Activated T-cell treated with anti-CD3 and anti-CD28 coated beads, Interleukin-2, amount 50 U/mL, for 72 hours (primary cell): ENCODE measurements around the gene IZUMO1. TPM values are rescaled to one million over a fixed set of nuclear protein-coding genes. Genes with fewer than 3 reads are reported as not detected.

ENCODE experiments used
- ATAC-seq, 2 donors: fragments of 150-1000 bp; cut with Tn5 transposase; replicated peaks in 1 of 2; 2 replicates each; pipeline ENCODE4 v1.10.0; 2021; ENCODE audit warnings: moderate library complexity in 2 of 2, mild to moderate bottlenecking in 1 of 2
- DNase-seq, 2 donors: peaks; one replicate each; pipeline ENCODE4 v3.0.0; 2021 to 2022; ENCODE audit warnings: mixed read lengths in 1 of 2
- H3K27ac Mint-ChIP-seq: one replicate; pipeline ENCODE4 v1.8.0; 2022; ENCODE audit warnings: mild to moderate bottlenecking, moderate library complexity, mixed read lengths
- H3K27me3 Mint-ChIP-seq: one replicate; pipeline ENCODE4 v1.8.0; 2022; ENCODE audit warnings: low read depth, mixed read lengths
- H3K36me3 Mint-ChIP-seq, 2 donors: one replicate each; pipeline ENCODE4 v1.8.0; 2022; ENCODE audit warnings: mixed read lengths in 2 of 2, mild to moderate bottlenecking in 1 of 2; ENCODE audit not compliant: insufficient read depth in 2 of 2
- H3K4me1 Mint-ChIP-seq: one replicate; pipeline ENCODE4 v1.8.0; 2022; ENCODE audit warnings: low read depth, mixed read lengths
- H3K4me3 Mint-ChIP-seq, 2 donors: one replicate each; pipeline ENCODE4 v1.8.0; 2022; ENCODE audit warnings: mild to moderate bottlenecking in 2 of 2, mixed read lengths in 2 of 2, moderate library complexity in 2 of 2
- H3K9me3 Mint-ChIP-seq, 2 donors: one replicate each; pipeline ENCODE4 v1.8.0; 2022; ENCODE audit warnings: mixed read lengths in 2 of 2
- total RNA-seq, 2 donors: library from RNA; stranded (reverse); gene quantifications; one replicate each; pipeline ENCODE4 v1.2.3, GENCODE V29; 2022

IZUMO1 gene
- total RNA-seq, 2 donors from 2014 or later: 0.14 to 0.32 TPM

DNA sequence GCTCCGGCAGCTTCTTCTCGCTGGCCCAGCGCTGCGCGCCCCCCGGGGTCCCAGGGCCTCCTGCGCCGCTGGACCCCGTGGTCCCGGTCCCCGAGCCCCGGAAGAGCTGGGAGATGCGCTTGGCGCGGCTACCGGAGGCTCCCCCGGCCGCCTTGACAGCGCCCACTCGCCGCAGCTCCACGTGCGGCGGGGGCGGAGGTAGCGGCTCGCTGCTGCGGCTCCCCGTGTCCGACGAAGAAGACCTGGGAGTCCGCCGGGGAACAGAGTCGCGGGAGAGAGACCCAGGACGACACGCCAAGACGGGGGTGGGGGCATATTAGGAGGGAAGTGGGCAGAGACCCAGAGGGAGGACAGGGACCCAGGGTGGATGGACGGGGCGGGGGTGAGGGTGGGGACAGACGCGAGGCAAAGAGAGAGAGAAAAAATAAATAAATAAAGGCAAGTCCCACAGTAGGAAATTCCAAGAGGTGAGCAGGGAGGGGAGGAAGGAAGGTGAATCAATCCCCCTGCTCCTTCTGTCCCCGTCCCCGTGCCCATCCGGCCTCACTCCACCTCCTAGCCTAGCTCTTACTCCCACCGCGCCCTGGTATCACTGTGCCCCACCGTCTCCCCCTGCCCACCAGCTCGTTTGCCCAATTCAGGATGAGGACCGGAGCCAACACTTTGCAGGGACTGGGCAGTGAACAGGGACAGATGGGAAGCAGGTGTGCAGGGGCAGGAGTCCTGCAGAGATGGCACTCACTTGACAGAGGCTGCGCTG is 7.1 kb downstream of the IZUMO1 start:
- ATAC-seq: peak in 1 of 2 donors; percentile 1
- DNase-seq: no peak
- H3K9me3 Mint-ChIP-seq: no peaks in the 10 kb centered on the region
- no peaks in the 10 kb centered on the region for H3K27me3 Mint-ChIP-seq
- peak overlapping the region; percentile 32 to 54 for H3K4me3 Mint-ChIP-seq
- no peak overlapping the region for H3K27ac Mint-ChIP-seq
- H3K4me1 Mint-ChIP-seq: peaks cover 11% of the 10 kb centered on the region
- no peaks in the 10 kb centered on the region for H3K36me3 Mint-ChIP-seq

DNA sequence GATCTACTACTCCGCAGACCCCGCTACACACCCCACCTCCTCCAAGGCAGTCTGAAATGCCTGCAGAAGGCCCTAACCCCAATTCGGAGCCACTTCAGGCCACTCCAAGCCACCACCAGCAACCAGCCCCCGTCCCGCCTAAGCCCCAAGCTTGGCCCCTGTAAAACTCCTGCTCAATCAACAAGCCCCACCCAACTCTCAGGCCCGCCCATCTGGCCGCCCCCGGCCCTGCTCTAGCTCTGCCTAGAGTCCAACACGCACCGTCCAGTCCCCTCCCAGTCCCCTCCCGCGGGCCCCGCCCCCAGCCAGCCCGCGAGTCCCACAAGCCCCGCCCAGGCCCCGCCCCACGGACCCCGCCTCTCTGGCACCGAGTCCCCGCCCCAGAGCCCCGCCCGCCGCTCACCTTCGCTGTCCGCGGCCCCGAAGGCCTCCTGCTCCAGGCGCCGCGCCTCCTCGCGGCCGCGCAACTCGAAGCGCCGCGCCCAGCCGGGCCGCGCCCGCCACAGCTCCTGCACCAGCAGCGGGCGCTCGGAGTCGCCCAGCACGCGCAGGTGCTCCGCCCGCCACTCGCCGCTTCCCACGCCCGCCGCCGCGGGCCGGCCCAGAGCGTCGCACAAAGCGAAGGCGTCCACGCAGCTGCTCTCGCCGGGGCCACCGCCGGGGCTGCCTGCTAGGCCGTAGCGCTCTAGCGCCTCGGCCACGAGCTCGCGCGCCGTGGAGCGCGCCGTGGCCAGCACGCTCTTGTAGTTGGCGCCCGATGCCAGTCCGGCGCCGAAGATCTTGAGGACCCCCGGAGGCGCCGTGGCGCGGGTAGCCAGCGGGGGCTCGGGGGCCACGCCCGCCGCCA is 7.9 kb downstream of the IZUMO1 start:
- no peaks in the 10 kb centered on the region for H3K9me3 Mint-ChIP-seq
- H3K27me3 Mint-ChIP-seq: no peaks in the 10 kb centered on the region
- DNase-seq (peak; percentile 94 to 95), ATAC-seq (peak; percentile 95)
- no peaks in the 10 kb centered on the region for H3K36me3 Mint-ChIP-seq
- no peak overlapping the region for H3K27ac Mint-ChIP-seq
- H3K4me1 Mint-ChIP-seq: peaks cover 11% of the 10 kb centered on the region
- H3K4me3 Mint-ChIP-seq: peak overlapping the region; percentile 71 to 85

DNA sequence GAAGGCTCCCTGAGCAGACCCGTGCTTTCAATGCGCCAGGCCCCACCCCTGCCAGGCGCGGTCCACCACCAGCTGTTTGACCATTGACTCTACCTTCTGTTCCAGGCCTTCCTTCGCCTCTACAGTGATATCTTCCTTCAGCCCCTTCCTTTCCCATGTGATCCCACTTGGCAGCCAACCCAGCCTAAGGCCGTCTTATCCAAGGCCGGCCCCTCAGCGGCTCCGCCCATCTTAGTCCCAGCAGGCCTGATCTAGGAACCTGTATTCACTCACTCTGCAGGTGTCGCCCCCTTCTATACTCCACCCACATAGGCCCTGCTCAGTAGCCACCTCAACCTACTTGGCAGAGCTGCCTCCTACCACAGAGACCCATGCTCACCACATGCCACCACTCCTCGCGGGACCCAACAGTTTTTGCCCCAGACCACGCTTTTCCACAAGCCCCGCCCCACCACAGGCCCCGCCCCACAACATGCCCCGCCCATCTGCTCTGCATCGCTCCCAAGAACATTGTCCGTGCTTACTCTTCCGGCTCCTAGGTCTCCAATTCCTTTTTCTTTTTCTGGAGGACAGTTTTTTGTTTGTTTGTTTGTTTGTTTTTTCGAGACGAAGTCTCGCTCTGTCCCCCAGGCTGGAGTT is 9.2 kb downstream of the IZUMO1 start:
- H3K36me3 Mint-ChIP-seq: no peaks in the 10 kb centered on the region
- no peaks in the 10 kb centered on the region for H3K9me3 Mint-ChIP-seq
- ATAC-seq: no peak

DNA sequence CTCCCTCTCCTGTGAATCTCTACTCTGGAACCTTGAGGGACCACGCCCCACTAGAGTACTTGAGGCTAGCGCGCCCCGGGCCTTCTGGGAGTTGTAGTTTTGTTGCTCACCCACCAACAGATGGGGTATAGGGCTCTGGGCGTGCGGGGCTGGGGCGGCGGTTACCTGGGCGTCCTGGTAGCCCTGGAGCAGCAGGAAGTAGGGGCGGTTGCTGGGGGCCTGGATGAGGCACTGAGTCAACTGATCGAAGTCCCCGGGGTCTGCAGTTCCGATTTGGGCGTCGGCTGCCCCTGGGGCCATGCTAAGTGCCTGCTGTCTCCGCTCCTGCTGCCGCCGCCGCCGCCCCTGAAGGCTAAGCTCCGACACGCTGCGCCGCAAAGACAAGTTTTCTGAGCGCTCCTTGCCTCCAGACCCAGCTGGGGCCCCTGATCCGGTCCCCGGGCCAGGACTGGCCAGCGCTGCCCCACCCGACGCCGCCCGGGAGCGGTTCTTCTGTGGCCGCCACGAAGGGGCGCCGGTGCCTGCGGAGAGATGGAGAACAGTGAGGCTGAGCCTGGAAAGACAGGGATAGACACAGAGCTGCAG is 11.6 kb downstream of the IZUMO1 start:
- no peak overlapping the region for H3K4me3 Mint-ChIP-seq
- H3K27me3 Mint-ChIP-seq: no peaks in the 10 kb centered on the region
- H3K36me3 Mint-ChIP-seq: no peaks in the 10 kb centered on the region
- H3K27ac Mint-ChIP-seq: no peak overlapping the region
- no peak for ATAC-seq
- H3K9me3 Mint-ChIP-seq: peaks cover 0 to 2% of the 10 kb centered on the region in 2 donors
- DNase-seq: no peak
- peaks cover 6% of the 10 kb centered on the region for H3K4me1 Mint-ChIP-seq

More for the DNA sequence above, 9.2 kb downstream of the IZUMO1 start:
- H3K27ac Mint-ChIP-seq: no peak overlapping the region
- no peak overlapping the region for H3K4me3 Mint-ChIP-seq
- DNase-seq: no peak
- peaks cover 11% of the 10 kb centered on the region for H3K4me1 Mint-ChIP-seq
- H3K27me3 Mint-ChIP-seq: no peaks in the 10 kb centered on the region

DNA sequence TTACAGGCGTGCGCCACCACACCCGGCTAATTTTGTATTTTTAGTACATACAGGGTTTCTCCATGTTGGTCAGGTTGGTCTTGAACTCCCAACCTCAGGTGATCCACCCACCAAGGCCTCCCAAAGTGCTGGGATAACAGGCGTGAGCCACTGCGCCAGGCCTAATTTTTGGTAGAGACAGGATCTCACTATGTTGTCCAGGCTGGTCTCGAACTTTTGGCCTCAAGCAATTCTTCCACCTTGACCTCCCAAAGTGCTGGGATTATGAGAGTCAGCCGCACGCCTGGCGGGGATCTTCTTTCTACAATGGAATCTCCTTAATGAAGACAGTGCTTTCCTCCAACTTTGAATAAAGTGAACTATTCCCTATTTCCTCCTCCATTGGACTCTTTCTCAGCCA is 12.1 kb downstream of the IZUMO1 start:
- H3K27me3 Mint-ChIP-seq: no peaks in the 10 kb centered on the region
- peaks cover 0 to 2% of the 10 kb centered on the region in 2 donors for H3K9me3 Mint-ChIP-seq
- no peak overlapping the region for H3K27ac Mint-ChIP-seq
- H3K4me1 Mint-ChIP-seq: peaks cover 6% of the 10 kb centered on the region
- H3K36me3 Mint-ChIP-seq: no peaks in the 10 kb centered on the region
- DNase-seq: no peak
- H3K4me3 Mint-ChIP-seq: no peak overlapping the region
- ATAC-seq: no peak

DNA sequence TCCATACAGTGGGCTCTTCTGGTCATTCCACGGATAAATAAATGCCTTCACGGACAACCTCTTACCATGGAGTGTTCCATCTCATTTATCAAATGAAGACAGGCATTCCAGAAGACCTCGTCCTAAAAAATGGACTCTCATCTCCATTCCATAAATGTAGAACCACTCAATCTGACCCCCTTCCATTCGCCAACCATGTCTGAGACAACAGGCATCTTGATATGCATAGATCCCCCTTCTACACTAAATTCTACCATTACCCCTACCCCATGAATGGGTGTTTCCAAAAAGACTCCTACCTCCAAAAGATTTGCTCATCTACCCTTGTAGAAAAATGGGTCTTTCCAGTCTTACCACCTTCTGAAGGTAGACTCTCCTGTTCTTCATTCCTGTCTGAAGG is 15.3 kb downstream of the IZUMO1 start:
- Mint-ChIP-seq H3K27me3 (no peaks in the 10 kb centered on the region), H3K27ac (no peak overlapping the region), H3K4me3 (no peak overlapping the region), H3K36me3 (peaks cover 6 to 8% of the 10 kb centered on the region in 2 donors), H3K9me3 (peaks cover 3 to 5% of the 10 kb centered on the region in 2 donors), H3K4me1 (peaks cover 7% of the 10 kb centered on the region)
- no peak for DNase-seq
- no peak for ATAC-seq

DNA sequence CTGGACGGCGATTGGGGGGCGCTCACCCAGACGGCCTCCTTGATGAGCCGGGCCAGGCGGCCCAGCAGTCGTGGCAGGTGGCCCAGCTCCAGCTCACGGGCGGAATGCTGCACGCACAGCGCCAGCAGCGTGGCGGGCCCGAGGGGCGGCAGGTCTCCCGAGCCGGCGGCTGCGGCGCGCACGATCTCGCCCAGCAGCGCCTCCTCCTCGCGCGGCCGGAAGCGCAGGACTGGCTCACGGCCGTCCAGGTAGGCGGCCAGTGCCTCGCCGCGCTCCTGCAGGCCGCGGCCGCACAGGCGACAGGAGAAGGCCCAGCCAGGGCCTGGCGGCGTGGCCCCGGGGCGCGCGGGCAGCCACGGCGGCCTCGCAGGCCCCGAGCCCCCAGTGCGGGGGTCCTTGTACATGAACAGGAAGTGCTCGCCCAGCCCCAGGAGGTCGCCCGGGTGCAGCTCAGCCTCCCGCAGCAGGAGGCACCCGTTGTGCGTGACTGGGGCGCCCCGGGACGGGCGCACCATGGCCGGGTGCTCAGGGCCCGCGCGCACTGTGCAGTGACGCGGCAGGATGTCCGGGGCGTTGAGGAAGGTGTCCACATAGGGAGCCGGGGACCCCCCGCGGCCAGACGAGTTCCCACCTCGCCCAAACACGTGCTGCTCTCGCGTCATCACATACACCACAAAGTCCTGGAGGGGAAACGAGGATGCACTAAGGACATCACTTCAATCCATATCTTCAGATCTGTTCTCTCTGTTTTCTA is 17.6 kb downstream of the IZUMO1 start:
- ATAC-seq (no peak), DNase-seq (no peak)
- Mint-ChIP-seq H3K27ac (no peak overlapping the region), H3K36me3 (peaks cover 15 to 20% of the 10 kb centered on the region in 2 donors), H3K4me3 (no peak overlapping the region), H3K27me3 (no peaks in the 10 kb centered on the region), H3K9me3 (peaks cover 9 to 11% of the 10 kb centered on the region in 2 donors), H3K4me1 (peaks cover 26% of the 10 kb centered on the region)

DNA sequence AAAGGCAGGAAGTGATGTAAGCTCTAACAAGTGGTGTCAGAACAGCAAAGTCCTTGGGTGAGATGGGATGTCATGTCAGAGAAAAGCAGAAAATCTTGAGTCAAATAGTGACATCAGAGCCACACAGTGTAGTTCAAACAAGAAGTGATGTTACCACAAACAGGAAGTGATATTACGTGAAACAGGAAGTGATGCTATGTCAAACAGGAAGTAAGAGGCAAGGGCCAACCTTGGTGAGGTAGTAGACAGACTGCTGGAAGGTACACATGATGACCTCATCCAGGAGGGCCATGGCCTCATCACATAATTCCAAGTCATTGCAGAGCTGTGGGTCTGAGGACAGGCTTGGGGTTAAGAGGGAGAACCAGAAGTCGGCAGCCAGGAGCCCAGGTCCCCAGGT is 20.2 kb downstream of the IZUMO1 start:
- H3K27ac Mint-ChIP-seq: no peak overlapping the region
- DNase-seq: no peak
- H3K9me3 Mint-ChIP-seq: peaks cover 9 to 11% of the 10 kb centered on the region in 2 donors
- H3K4me3 Mint-ChIP-seq: no peak overlapping the region
- ATAC-seq: peak in 1 of 2 donors; percentile 63
- H3K36me3 Mint-ChIP-seq: peaks cover 15 to 20% of the 10 kb centered on the region in 2 donors
- no peaks in the 10 kb centered on the region for H3K27me3 Mint-ChIP-seq
- peaks cover 26% of the 10 kb centered on the region for H3K4me1 Mint-ChIP-seq

DNA sequence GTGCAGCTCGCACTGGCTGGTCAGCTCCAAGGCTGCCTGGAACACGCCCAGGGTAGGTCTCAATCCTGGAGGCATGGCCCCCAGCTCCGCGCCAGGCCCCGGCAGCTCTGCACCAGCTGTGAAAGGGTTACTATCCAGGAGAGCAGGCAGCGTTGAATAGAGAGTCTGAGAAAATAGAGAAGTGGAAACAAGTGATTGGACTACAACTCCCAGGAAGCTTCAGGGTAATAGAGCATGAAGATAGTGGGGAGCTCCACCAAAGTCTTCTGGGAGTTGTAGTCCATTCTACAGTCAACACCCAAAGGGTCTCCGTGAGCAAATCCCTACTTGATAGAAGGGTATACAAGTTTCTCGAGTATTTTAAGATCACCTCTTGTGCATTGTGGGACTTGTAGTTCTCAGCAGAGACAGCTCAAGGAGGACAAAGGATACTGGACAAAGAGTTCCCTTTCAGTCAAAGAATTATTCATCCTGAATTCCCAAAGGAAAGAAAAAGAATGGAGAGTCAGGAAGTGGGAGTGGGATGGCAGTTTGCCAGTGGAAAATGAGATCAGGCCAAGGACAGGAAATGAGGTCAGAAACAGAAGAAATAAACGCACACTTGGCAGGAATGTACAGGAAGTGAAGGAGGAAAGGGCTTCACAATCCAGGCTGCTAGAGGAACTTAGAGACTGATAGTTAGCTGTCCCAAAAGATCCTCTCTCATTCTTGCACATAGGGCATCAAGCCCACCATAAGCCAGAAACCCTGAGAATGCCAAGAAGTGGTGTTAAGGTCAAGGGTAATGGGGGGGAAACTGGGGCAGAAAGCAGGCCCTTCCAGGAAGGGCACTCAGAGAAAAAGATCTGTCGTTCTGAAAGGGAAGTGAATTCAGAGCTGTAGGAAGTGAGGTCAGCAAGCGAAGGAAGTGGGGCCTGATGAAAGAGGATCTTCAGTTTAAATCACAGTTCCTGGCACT is 21.6 kb downstream of the IZUMO1 start:
- Mint-ChIP-seq H3K4me1 (peaks cover 39% of the 10 kb centered on the region), H3K4me3 (peak overlapping the region; percentile 59 to 68), H3K27me3 (no peaks in the 10 kb centered on the region), H3K27ac (peak overlapping the region; percentile 84), H3K36me3 (peaks cover 15 to 20% of the 10 kb centered on the region in 2 donors), H3K9me3 (peaks cover 7 to 11% of the 10 kb centered on the region in 2 donors)
- ATAC-seq (peak; percentile 33 to 47), DNase-seq (peak; percentile 31 to 40)

DNA sequence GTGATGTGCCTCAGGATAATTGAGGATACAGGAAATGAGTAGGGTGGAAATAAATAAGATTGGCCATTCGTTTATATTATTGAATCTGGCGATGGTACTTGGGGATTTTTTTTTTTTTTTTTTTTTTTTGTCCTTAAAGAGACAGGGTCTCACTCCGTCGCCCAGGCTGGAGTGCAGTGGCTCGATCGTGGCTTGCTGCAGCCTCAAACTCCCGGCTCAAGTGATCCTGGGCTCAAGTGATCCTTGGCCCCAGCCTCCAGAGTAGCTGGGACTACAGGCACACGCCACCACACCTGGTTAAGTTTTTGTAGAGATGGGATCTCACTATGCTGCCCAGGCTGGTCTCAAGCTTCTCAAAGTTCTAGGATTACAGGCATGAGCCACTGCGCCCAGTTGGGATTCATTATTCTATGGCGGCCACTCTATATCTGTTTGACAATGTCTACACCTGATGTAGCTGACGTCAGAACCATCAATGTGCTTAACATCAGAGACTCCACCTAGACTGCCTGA is 24.5 kb downstream of the IZUMO1 start:
- peaks cover 39% of the 10 kb centered on the region for H3K4me1 Mint-ChIP-seq
- ATAC-seq (no peak), DNase-seq (no peak)
- peaks cover 6 to 11% of the 10 kb centered on the region in 2 donors for H3K9me3 Mint-ChIP-seq
- H3K27me3 Mint-ChIP-seq: no peaks in the 10 kb centered on the region
- H3K4me3 Mint-ChIP-seq: peak overlapping the region in 1 of 2 donors; percentile 98
- H3K27ac Mint-ChIP-seq: no peak overlapping the region
- peaks cover 12 to 14% of the 10 kb centered on the region in 2 donors for H3K36me3 Mint-ChIP-seq

DNA sequence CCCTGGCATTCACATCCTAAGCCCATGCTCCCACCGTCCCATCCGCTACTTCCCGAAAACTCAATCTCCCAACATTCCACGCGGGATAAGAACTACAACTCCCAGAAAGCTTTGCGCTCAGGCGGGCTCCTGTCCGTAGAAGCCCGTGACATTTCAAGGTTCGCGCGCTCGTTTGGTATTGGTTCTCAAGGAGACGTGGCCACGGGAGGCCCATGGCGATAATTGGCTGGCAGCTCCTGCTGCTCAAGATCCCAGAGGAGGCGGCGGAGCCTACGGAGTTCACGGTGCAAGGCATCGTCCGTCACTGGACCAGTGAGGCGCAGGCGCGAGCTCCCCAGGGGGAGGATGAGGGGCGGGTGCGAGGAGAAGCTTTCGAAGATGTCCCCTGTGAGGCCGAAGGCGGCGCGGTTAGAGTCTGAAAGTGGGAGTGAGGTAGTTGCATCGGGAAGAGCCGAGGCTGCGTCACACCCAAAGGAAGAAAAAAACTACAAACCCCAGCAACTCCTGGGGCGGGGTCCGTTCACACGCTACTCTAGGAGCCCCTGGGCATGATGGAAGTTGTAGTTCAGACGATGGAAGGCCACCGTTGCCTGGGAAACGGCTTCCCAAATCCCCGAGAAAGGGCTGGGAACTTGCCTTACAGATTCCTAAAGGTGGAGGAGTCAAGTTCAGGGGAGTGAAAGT is 26.0 kb downstream of the IZUMO1 start:
- ATAC-seq: peak; percentile 95
- no peaks in the 10 kb centered on the region for H3K27me3 Mint-ChIP-seq
- peak overlapping the region; percentile 98 for H3K4me3 Mint-ChIP-seq

More for the DNA sequence above, 26.0 kb downstream of the IZUMO1 start:
- Mint-ChIP-seq H3K36me3 (peaks cover 7 to 8% of the 10 kb centered on the region in 2 donors), H3K4me1 (peaks cover 26% of the 10 kb centered on the region), H3K27ac (peak overlapping the region; percentile 95), H3K9me3 (peaks cover 4 to 7% of the 10 kb centered on the region in 2 donors)
- peak; percentile 91 to 95 for DNase-seq
